SK-N-SH treated with all-trans-retinoic acid at 6 μM for 48 hours (cell line): ENCODE data around the gene RDX.

Source experiments
- ATAC-seq: fragments of 200-7000 bp; cut with Tn5 transposase; 3 replicates; pipeline ENCODE4 v1.9.1; 2020; ENCODE audit warnings: mild to moderate bottlenecking, moderate library complexity
- ARNTL ChIP-seq: fragments of 450-650 bp; formaldehyde crosslinking; IDR thresholded peaks from 2 replicates; pipeline ENCODE4 v1.5.0; 2020; ENCODE audit warnings: low read depth, mild to moderate bottlenecking, moderate library complexity, borderline replicate concordance
- BACH2 ChIP-seq: fragments of 250-450 bp; sonication (Bioruptor Pico); IDR thresholded peaks from 2 replicates; pipeline ENCODE4 v1.9.0; 2021; ENCODE audit warnings: mild to moderate bottlenecking, borderline replicate concordance
- CREB5 ChIP-seq: fragments of 250-450 bp; sonication (Bioruptor Pico); IDR thresholded peaks from 2 replicates; pipeline ENCODE4 v1.5.1; 2020; ENCODE audit warnings: low read depth, mild to moderate bottlenecking, moderate library complexity
- CSDC2 ChIP-seq: fragments of 250-450 bp; sonication (Bioruptor Pico); IDR thresholded peaks from 2 replicates; pipeline ENCODE4 v1.5.0; 2020; ENCODE audit warnings: mild to moderate bottlenecking, moderate library complexity
- CSRNP3 ChIP-seq: fragments of 250-450 bp; sonication (Bioruptor Pico); IDR thresholded peaks from 2 replicates; pipeline ENCODE4 v1.5.1; 2021; ENCODE audit warnings: mild to moderate bottlenecking, moderate library complexity
- ESRRG ChIP-seq: fragments of 250-450 bp; sonication (Bioruptor Pico); IDR thresholded peaks from 2 replicates; pipeline ENCODE4 v1.6.1; 2021; ENCODE audit warnings: mild to moderate bottlenecking
- GLIS3 ChIP-seq: fragments of 250-450 bp; sonication (Bioruptor Pico); IDR thresholded peaks from 2 replicates; pipeline ENCODE4 v1.5.0; 2020; ENCODE audit warnings: mild to moderate bottlenecking, moderate library complexity
- ISL1 ChIP-seq: fragments of 250-450 bp; sonication (Bioruptor Pico); IDR thresholded peaks from 2 replicates; pipeline ENCODE4 v2.1.2; 2022; ENCODE audit warnings: mild to moderate bottlenecking, moderate library complexity
- OSR1 ChIP-seq: fragments of 250-450 bp; sonication (Bioruptor Pico); IDR thresholded peaks from 2 replicates; pipeline ENCODE4 v1.8.0; 2022; ENCODE audit warnings: moderate library complexity, mild to moderate bottlenecking, inconsistent platforms
- PATZ1 ChIP-seq: fragments of 250-450 bp; sonication (Bioruptor Pico); IDR thresholded peaks from 2 replicates; pipeline ENCODE4 v1.8.0; 2020; ENCODE audit warnings: mild to moderate bottlenecking, moderate library complexity, borderline replicate concordance
- POU6F1 ChIP-seq: fragments of 250-450 bp; sonication (Bioruptor Pico); IDR thresholded peaks from 2 replicates; pipeline ENCODE4 v1.8.0; 2021; ENCODE audit warnings: low read depth, mild to moderate bottlenecking, moderate library complexity, borderline replicate concordance
- PPARA ChIP-seq: fragments of 250-450 bp; sonication (Bioruptor Pico); IDR thresholded peaks from 2 replicates; pipeline ENCODE4 v1.5.0; 2020; ENCODE audit warnings: mild to moderate bottlenecking, borderline replicate concordance
- RARB ChIP-seq: fragments of 250-450 bp; sonication (Bioruptor Pico); IDR thresholded peaks from 2 replicates; pipeline ENCODE4 v1.8.0; 2021; ENCODE audit warnings: mild to moderate bottlenecking, moderate library complexity
- SNAI2 ChIP-seq: fragments of 250-450 bp; sonication (Bioruptor Pico); IDR thresholded peaks from 2 replicates; pipeline ENCODE4 v1.5.0; 2020; ENCODE audit warnings: mild to moderate bottlenecking, moderate library complexity
- TCF4 ChIP-seq: fragments of 250-450 bp; sonication (Bioruptor Pico); IDR thresholded peaks from 2 replicates; pipeline ENCODE4 v1.8.0; 2021; ENCODE audit warnings: mild to moderate bottlenecking, moderate library complexity, borderline replicate concordance
- TOX ChIP-seq: fragments of 250-450 bp; sonication (Bioruptor Pico); IDR thresholded peaks from 2 replicates; pipeline ENCODE4 v1.8.0; 2021; ENCODE audit warnings: mild to moderate bottlenecking, moderate library complexity, borderline replicate concordance
- ZC3H10 ChIP-seq: fragments of 250-450 bp; sonication (Bioruptor Pico); IDR thresholded peaks from 2 replicates; pipeline ENCODE4 v1.5.1; 2021; ENCODE audit warnings: mild to moderate bottlenecking, moderate library complexity
- ZFP3 ChIP-seq: fragments of 250-450 bp; sonication (Bioruptor Pico); IDR thresholded peaks from 2 replicates; pipeline ENCODE4 v1.5.0; 2020; ENCODE audit warnings: mild to moderate bottlenecking, moderate library complexity
- ZFP30 ChIP-seq: fragments of 450-650 bp; formaldehyde crosslinking; IDR thresholded peaks from 2 replicates; pipeline ENCODE4 v1.5.0; 2022; ENCODE audit warnings: mild to moderate bottlenecking, moderate library complexity
- ZNF565 ChIP-seq: fragments of 450-650 bp; formaldehyde crosslinking; conservative IDR thresholded peaks from 2 replicates; pipeline ENCODE4 v1.5.0; 2020; ENCODE audit warnings: low read depth, mild to moderate bottlenecking, moderate library complexity
- ZNF8 ChIP-seq: fragments of 450-650 bp; formaldehyde crosslinking; IDR thresholded peaks from 2 replicates; pipeline ENCODE4 v1.5.0; 2020; ENCODE audit warnings: mild to moderate bottlenecking, moderate library complexity

RDX gene

GRCh38 chr11:110303414-110303826 is 7.0 kb upstream of the RDX start:
- TF ChIP-seq OSR1 (CRISPR knock-in tag) (no peak), ZNF565 (CRISPR knock-in tag) (no peak), CSRNP3 (no peak), TCF4 (CRISPR knock-in tag) (no peak), TOX (CRISPR knock-in tag) (no peak), SNAI2 (no peak), ZNF8 (no peak), POU6F1 (CRISPR knock-in tag) (no peak), ZC3H10 (no peak), ARNTL (CRISPR knock-in tag) (no peak), CREB5 (CRISPR knock-in tag) (no peak), GLIS3 (CRISPR knock-in tag) (no peak), RARB (CRISPR knock-in tag) (no peak)

GRCh38 chr11:110301577-110301976 is 5.2 kb upstream of the RDX start:
- no peak for TF ChIP-seq ZNF565 (CRISPR knock-in tag)
- TF ChIP-seq ESRRG (CRISPR knock-in tag), result no peak
- no peak for TF ChIP-seq CSDC2
- TF ChIP-seq ZNF8, result no peak
- no peak for TF ChIP-seq GLIS3 (CRISPR knock-in tag)
- TF ChIP-seq RARB (CRISPR knock-in tag), result no peak
- TF ChIP-seq OSR1 (CRISPR knock-in tag), result no peak
- no peak for TF ChIP-seq PATZ1 (CRISPR knock-in tag)
- TF ChIP-seq PPARA (CRISPR knock-in tag), result no peak
- TF ChIP-seq ISL1 (CRISPR knock-in tag), result no peak
- no peak for TF ChIP-seq CSRNP3
- TF ChIP-seq ZC3H10, result no peak
- TF ChIP-seq ZFP30 (CRISPR knock-in tag), result no peak
- TF ChIP-seq TCF4 (CRISPR knock-in tag), result no peak
- no peak for TF ChIP-seq TOX (CRISPR knock-in tag)
- no peak for TF ChIP-seq BACH2 (CRISPR knock-in tag)
- no peak for TF ChIP-seq ARNTL (CRISPR knock-in tag)
- no peak for ATAC-seq

More at GRCh38 chr11:110303414-110303826, 7.0 kb upstream of the RDX start:
- ATAC-seq, result no peak

- ATAC-seq, result no peak
Measured at GRCh38 chr11:110301032-110301431, 4.6 kb upstream of the RDX start.

More at GRCh38 chr11:110301032-110301431, 4.6 kb upstream of the RDX start:
- TF ChIP-seq ZFP3 (no peak), ZNF565 (CRISPR knock-in tag) (no peak), BACH2 (CRISPR knock-in tag) (no peak), POU6F1 (CRISPR knock-in tag) (no peak), PATZ1 (CRISPR knock-in tag) (no peak), TOX (CRISPR knock-in tag) (no peak)
